ENCODE measurements around the gene CYB5R2. TPM values are rescaled to one million over a fixed set of nuclear protein-coding genes. Genes with fewer than 3 reads are reported as not detected.
A peak's percentile ranks its signal among the peaks of the same experiment; 100 is the strongest.
"Not testable (repeated sequence)": the region's sequence is repeated elsewhere in the genome, so short reads cannot be mapped to it uniquely, and the experiment has no call there.

The CYB5R2 gene
- total RNA-seq, 2 experiments from 2014 or later: not detected

DNA sequence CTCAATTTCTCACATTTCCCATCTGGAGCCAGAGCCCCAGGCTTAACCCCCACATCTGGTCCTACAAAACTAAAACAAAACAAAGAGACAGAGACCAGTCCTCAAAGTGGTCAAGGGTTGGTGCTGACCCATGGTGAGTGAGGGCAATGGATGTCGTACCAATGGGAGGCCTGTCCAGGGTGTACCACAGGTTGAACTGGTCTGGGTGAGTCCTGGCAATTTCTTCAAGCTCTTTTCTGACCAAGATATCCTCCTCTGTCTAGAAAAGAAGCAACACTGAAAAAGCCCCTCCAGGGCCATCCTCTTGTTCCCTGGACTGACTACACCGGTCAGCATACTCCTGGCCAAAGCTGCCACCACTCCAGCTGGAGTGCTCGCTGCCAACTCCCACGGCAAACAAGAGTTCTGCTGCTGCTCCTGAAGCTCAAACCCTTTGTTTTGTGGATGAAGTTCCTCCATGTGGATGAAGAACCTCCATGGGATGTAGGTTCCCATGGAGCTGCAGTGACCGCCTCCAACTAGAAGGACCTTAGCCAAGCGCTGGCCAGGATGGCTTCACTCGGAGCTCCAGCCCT is 6.9 kb downstream of the CYB5R2 start:
- no peak overlapping the region for H3K4me3 ChIP-seq (ENCODE audit: low read length)
- Mint-ChIP-seq H3K4me1 (ENCODE audit: low read depth) (no peaks in the 10 kb centered on the region), H3K27me3 (peaks cover 14% of the 10 kb centered on the region), H3K4me3 (no peak overlapping the region), H3K36me3 (ENCODE audit: low read depth) (peaks cover 5% of the 10 kb centered on the region), H3K27ac (no peak overlapping the region), H3K9me3 (no peaks in the 10 kb centered on the region)
- intact Hi-C loops (cut with DNase I, micrococcal nuclease): no loop called here
- no peak for ATAC-seq (ENCODE audit: poor library complexity)
- no peaks in the 10 kb centered on the region for H3K4me1 ChIP-seq (ENCODE audit: insufficient read depth, low read length)
- peaks cover 3 to 7% of the 10 kb centered on the region in 2 experiments for H3K27me3 ChIP-seq (ENCODE audit: control insufficient read depth in 1 of 2, insufficient read depth in 2 of 2, low read length in 2 of 2)
- no peaks in the 10 kb centered on the region for H3K36me3 ChIP-seq (ENCODE audit: insufficient read depth, low read length)
- DNase-seq: no peak
- H3K9me3 ChIP-seq (ENCODE audit: control insufficient read depth in 1 of 2, insufficient read depth in 1 of 2, low read length in 2 of 2): no peaks in the 10 kb centered on the region
- TF ChIP-seq, protein P1, sequence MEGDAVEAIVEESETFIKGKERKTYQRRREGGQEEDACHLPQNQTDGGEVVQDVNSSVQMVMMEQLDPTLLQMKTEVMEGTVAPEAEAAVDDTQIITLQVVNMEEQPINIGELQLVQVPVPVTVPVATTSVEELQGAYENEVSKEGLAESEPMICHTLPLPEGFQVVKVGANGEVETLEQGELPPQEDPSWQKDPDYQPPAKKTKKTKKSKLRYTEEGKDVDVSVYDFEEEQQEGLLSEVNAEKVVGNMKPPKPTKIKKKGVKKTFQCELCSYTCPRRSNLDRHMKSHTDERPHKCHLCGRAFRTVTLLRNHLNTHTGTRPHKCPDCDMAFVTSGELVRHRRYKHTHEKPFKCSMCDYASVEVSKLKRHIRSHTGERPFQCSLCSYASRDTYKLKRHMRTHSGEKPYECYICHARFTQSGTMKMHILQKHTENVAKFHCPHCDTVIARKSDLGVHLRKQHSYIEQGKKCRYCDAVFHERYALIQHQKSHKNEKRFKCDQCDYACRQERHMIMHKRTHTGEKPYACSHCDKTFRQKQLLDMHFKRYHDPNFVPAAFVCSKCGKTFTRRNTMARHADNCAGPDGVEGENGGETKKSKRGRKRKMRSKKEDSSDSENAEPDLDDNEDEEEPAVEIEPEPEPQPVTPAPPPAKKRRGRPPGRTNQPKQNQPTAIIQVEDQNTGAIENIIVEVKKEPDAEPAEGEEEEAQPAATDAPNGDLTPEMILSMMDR (IDR thresholded peaks at IDR 0.05): no peak
- H3K27ac ChIP-seq (ENCODE audit: low read depth in 1 of 2, low read length in 2 of 2): no peak overlapping the region
- ChIA-PET CTCF (interaction anchor here (0.8 to 2.3 kb wide), 3 partner anchors 28 to 568 kb away, joined by 3 to 10 read pairs (median 3); partner anchors contain the start of gene PPFIBP2), POLR2A (no interaction called here)

DNA sequence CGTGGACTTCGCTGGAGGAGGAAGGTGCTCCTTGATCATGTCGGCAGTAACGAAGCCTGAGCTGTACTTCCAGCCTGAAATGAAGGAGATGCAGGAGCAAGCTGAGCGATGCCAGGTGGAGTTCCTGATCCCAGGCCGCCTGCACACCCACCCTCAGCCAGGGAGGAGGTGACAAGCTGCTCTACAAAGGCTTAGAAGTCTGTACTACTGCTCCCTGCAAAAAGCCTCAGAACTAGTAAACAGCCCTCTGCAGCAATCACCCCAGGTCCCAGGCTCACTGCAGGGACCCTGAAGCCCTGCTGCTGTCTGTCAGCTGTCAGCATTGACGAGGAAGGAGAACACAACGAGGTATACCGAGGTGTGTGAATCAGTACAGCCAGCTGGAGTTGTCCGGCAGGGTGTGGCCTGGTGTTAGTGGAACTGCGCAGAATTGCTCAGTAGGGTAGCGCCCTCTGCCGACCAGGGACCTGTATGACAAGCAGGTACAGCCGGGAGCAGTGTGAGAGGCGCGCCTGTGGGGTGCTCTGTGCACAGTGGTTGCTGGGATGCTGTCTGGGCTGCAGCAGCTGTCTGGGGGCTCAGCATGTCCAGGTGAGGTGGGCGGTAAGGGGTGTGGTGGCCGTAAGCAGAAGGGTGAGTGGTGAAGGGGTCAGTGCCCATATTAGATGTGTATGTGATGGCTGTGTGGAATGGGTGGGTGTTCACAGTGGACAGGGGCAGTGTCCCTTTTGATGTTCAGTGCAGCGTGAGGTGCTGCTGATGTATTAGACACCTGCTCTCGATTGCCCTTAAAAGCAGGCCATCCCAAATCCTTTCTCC is 7.6 kb downstream of the CYB5R2 start:
- Mint-ChIP-seq H3K4me3 (no peak overlapping the region), H3K27ac (no peak overlapping the region), H3K36me3 (ENCODE audit: low read depth) (peaks cover 5% of the 10 kb centered on the region), H3K27me3 (peaks cover 8% of the 10 kb centered on the region), H3K4me1 (ENCODE audit: low read depth) (no peaks in the 10 kb centered on the region), H3K9me3 (no peaks in the 10 kb centered on the region)
- POLR2A ChIA-PET: no interaction called here
- Histone ChIP-seq H3K9me3 (ENCODE audit: control insufficient read depth in 1 of 2, insufficient read depth in 1 of 2, low read length in 2 of 2) (no peaks in the 10 kb centered on the region), H3K27ac (ENCODE audit: low read depth in 1 of 2, low read length in 2 of 2) (no peak overlapping the region), H3K4me3 (ENCODE audit: low read length) (no peak overlapping the region), H3K36me3 (ENCODE audit: insufficient read depth, low read length) (no peaks in the 10 kb centered on the region), H3K4me1 (ENCODE audit: insufficient read depth, low read length) (no peaks in the 10 kb centered on the region), H3K27me3 (ENCODE audit: control insufficient read depth in 1 of 2, insufficient read depth in 2 of 2, low read length in 2 of 2) (peaks cover 0 to 3% of the 10 kb centered on the region in 2 experiments)
- ATAC-seq (ENCODE audit: poor library complexity) (peak; percentile 97), DNase-seq (peak; percentile 39 to 82 (median 60))
- intact Hi-C loops (cut with DNase I, micrococcal nuclease): loop anchor here (1.0 to 2.0 kb wide), 3 partner anchors 152 to 567 kb away; partner anchors contain the start of gene PPFIBP2 (in 2 of the 2)
- TF ChIP-seq, protein P1 (IDR thresholded peaks at IDR 0.05): peak; percentile 93
- CTCF ChIA-PET: interaction anchor here (0.7 to 2.3 kb wide), 6 partner anchors 12 to 568 kb away, joined by 3 to 10 read pairs (median 4); partner anchors contain the start of gene PPFIBP2

DNA sequence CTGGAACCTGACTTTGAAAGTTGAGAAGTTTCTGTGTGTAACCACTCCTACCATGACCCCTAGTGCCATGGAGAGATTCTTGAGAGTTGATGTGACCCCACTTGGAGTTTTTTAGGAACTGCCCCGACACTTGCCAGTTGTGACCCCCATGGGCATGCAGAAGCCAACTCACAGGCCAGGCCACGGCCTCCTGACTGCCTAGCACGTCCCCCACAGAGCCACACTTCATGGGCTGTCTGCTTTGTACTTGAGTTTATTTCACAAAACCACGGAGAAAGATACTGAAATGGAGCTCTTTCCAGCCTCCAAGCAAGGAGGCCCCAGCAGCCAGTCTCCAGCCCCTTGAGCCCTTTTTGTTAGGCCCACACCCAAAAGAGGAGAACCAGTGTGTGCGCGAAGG is 8.4 kb downstream of the CYB5R2 start:
- H3K4me3 ChIP-seq (ENCODE audit: low read length): no peak overlapping the region
- H3K36me3 ChIP-seq (ENCODE audit: insufficient read depth, low read length): no peaks in the 10 kb centered on the region
- ChIA-PET POLR2A (no interaction called here), CTCF (interaction anchor here (0.8 to 2.3 kb wide), 2 partner anchors 17 to 152 kb away, joined by 3 to 10 read pairs; partner anchors contain the start of gene PPFIBP2)
- no peaks in the 10 kb centered on the region for H3K4me1 Mint-ChIP-seq (ENCODE audit: low read depth)
- H3K27me3 Mint-ChIP-seq: peaks cover 4% of the 10 kb centered on the region
- H3K4me3 Mint-ChIP-seq: no peak overlapping the region
- H3K27me3 ChIP-seq (ENCODE audit: control insufficient read depth in 1 of 2, insufficient read depth in 2 of 2, low read length in 2 of 2): peaks cover 0 to 3% of the 10 kb centered on the region in 2 experiments
- intact Hi-C loops (cut with DNase I, micrococcal nuclease): loop anchor here (1.0 to 2.0 kb wide), 3 partner anchors 152 to 567 kb away; partner anchors contain the start of gene PPFIBP2 (in 2 of the 2)
- no peak overlapping the region for H3K27ac ChIP-seq (ENCODE audit: low read depth in 1 of 2, low read length in 2 of 2)
- peaks cover 5% of the 10 kb centered on the region for H3K36me3 Mint-ChIP-seq (ENCODE audit: low read depth)
- DNase-seq (no peak), ATAC-seq (ENCODE audit: poor library complexity) (no peak)
- H3K9me3 ChIP-seq (ENCODE audit: control insufficient read depth in 1 of 2, insufficient read depth in 1 of 2, low read length in 2 of 2): no peaks in the 10 kb centered on the region
- no peak overlapping the region for H3K27ac Mint-ChIP-seq
- TF ChIP-seq, protein P1 (IDR thresholded peaks at IDR 0.05): no peak
- H3K4me1 ChIP-seq (ENCODE audit: insufficient read depth, low read length): no peaks in the 10 kb centered on the region
- H3K9me3 Mint-ChIP-seq: no peaks in the 10 kb centered on the region

DNA sequence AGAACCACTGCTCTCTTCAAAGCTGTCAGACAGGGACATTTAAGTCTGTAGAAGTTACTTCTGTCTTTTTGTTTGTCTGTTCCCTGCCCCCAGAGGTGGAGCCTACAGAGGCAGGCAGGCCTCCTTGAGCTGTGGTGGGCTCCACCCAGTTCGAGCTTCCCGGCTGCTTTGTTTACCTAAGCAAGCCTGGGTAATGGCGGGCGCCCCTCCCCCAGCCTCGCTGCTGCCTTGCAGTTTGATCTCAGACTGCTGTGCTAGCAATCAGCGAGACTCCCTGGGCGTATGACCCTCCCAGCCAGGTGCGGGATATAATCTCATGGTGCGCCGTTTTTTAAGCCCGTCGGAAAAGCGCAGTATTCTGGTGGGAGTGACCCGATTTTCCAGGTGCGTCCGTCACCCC is 9.8 kb downstream of the CYB5R2 start:
- CTCF ChIA-PET; H3K4me1 Mint-ChIP-seq (ENCODE audit: low read depth); H3K27ac ChIP-seq (ENCODE audit: low read depth in 1 of 2, low read length in 2 of 2); H3K9me3 ChIP-seq (ENCODE audit: control insufficient read depth in 1 of 2, insufficient read depth in 1 of 2, low read length in 2 of 2); H3K27me3 ChIP-seq (ENCODE audit: control insufficient read depth in 1 of 2, insufficient read depth in 2 of 2, low read length in 2 of 2); H3K9me3 Mint-ChIP-seq; H3K36me3 Mint-ChIP-seq (ENCODE audit: low read depth); ATAC-seq (ENCODE audit: poor library complexity); H3K4me3 Mint-ChIP-seq; DNase-seq; H3K4me1 ChIP-seq (ENCODE audit: insufficient read depth, low read length); H3K27me3 Mint-ChIP-seq; H3K27ac Mint-ChIP-seq; H3K36me3 ChIP-seq (ENCODE audit: insufficient read depth, low read length); intact Hi-C loops (cut with DNase I, micrococcal nuclease); H3K4me3 ChIP-seq (ENCODE audit: low read length); POLR2A ChIA-PET: not testable (repeated sequence)
